ENCODE results near the gene KDSR.
A peak's percentile ranks its signal among the peaks of the same experiment; 100 is the strongest.

Gene KDSR

DNA sequence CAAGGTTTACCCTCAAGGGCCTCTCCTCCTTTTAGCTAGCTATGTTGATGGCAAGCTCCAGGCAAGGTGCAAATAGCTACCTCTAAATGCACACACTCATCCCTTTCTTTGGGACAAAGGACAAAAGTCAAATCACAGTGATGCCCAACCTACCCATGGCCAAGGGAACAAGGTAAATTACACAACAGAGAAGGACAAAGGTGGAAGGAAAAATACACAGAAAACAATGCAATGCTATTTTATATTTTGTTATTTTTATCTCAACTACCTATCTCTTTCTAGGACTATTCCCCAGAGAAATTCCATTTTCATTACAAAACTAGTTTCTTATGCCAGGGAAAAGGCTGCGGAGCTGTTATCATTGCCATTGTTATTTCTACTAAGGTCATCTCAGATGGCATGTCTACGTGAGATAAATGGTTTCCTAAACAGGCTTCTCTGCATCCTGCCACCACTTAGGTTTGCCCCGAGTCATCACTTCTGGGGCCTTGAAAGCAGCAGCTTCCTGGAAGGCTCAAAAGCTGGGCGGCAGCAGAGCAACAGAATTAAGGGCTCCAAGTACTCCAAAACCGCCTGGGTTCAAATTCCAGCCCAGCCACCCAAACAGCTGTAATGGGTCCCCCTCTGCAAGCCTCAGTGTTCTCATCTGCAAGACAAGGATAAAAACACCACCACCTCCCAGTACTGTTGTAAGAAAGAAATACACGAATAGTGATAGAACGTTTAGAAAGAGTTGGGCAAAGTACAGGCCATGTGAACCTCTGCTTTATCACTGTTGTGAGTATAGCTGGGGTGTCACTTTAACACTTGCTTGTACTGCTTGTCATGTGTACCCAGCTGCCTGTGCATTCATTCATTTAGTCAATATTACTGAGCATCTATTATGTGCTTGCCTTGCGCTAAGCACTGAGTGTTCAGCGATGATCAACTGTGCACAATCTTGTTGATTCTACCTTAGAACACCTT lies 68.3 kb downstream of the KDSR start:
- peaks cover 98% of the 10 kb centered on the region for H3K79me2 ChIP-seq (ENCODE audit: insufficient read depth, low read length)

DNA sequence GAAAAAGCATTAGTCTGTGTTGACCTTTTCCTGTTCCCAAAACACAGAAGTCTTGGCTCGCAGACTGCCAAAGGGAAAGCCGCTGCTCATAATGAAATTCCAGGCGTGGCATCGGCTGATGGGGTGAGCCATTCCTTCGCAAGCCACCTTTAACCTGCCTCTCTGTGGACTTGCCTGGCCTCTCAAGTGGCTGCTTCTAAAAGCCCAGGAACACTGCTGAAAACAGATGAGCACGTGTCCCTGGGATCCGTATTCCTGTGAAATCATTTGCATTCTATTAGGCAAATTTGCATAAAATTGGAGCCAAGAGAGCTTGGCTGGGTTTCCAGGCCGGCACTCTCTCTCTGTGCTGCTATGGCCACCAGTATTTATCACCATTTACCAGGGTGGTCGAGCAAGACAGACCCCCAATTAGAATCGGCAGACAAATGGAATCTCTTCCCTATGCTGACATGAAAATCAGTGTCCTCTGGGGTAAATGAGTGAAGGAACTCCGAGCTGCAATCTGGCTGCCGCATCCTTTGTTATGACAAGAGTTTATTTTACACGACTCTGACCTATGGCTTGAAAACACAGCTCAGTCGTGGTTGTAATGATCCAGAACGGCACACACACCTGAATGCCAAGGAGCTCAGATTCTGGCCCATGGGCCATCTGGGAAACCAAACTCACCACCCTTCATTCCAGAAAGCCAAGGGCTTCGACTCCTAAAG lies 69.2 kb downstream of the KDSR start:
- H3K4me3 ChIP-seq (ENCODE audit: low read depth, low read length, poor library complexity, severe bottlenecking), result no peak overlapping the region
- H3K36me3 ChIP-seq (ENCODE audit: insufficient read depth, low read length), result peaks cover 98% of the 10 kb centered on the region
- no peak overlapping the region for H3K27ac ChIP-seq (ENCODE audit: low read depth, low read length, poor library complexity, severe bottlenecking)
- peaks cover 98% of the 10 kb centered on the region for H3K79me2 ChIP-seq (ENCODE audit: insufficient read depth, low read length)
- no peak overlapping the region; the same call in 1 of the 2 replicates for H3K4me2 ChIP-seq (ENCODE audit: low read length)
- H3K27me3 ChIP-seq (ENCODE audit: insufficient read depth, low read length), result no peaks in the 10 kb centered on the region
- no peaks in the 10 kb centered on the region for H3K9me2 ChIP-seq (ENCODE audit: low read depth, low read length)
- no peaks in the 10 kb centered on the region for H3F3A ChIP-seq (ENCODE audit: insufficient read depth, low read length)
- no peak overlapping the region for H3K9ac ChIP-seq (ENCODE audit: low read length)
- TF ChIP-seq, protein P1, sequence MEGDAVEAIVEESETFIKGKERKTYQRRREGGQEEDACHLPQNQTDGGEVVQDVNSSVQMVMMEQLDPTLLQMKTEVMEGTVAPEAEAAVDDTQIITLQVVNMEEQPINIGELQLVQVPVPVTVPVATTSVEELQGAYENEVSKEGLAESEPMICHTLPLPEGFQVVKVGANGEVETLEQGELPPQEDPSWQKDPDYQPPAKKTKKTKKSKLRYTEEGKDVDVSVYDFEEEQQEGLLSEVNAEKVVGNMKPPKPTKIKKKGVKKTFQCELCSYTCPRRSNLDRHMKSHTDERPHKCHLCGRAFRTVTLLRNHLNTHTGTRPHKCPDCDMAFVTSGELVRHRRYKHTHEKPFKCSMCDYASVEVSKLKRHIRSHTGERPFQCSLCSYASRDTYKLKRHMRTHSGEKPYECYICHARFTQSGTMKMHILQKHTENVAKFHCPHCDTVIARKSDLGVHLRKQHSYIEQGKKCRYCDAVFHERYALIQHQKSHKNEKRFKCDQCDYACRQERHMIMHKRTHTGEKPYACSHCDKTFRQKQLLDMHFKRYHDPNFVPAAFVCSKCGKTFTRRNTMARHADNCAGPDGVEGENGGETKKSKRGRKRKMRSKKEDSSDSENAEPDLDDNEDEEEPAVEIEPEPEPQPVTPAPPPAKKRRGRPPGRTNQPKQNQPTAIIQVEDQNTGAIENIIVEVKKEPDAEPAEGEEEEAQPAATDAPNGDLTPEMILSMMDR (IDR thresholded peaks at IDR 0.05; ENCODE audit: low read length), result no peak
- no peak for TF ChIP-seq EZH2 (IDR thresholded peaks at IDR 0.05; ENCODE audit: borderline replicate concordance, low read length)
- H2AFZ ChIP-seq (ENCODE audit: low read length), result no peak overlapping the region
- H4K20me1 ChIP-seq (ENCODE audit: insufficient read depth, low read length), result no peaks in the 10 kb centered on the region
- H3K4me1 ChIP-seq (ENCODE audit: insufficient read depth, low read length, severe bottlenecking), result peaks cover 96% of the 10 kb centered on the region
- no peaks in the 10 kb centered on the region for H3K9me3 ChIP-seq (ENCODE audit: low read length)

More for the DNA sequence above, 68.3 kb downstream of the KDSR start:
- H3F3A ChIP-seq (ENCODE audit: insufficient read depth, low read length), result no peaks in the 10 kb centered on the region
- no peak overlapping the region for H2AFZ ChIP-seq (ENCODE audit: low read length)
- no peaks in the 10 kb centered on the region for H3K9me3 ChIP-seq (ENCODE audit: low read length)
- H3K9ac ChIP-seq (ENCODE audit: low read length), result no peak overlapping the region
- no peaks in the 10 kb centered on the region for H3K9me2 ChIP-seq (ENCODE audit: low read depth, low read length)
- no peak overlapping the region for H3K4me3 ChIP-seq (ENCODE audit: low read depth, low read length, poor library complexity, severe bottlenecking)
- peaks cover 98% of the 10 kb centered on the region for H3K36me3 ChIP-seq (ENCODE audit: insufficient read depth, low read length)
- H3K4me2 ChIP-seq (ENCODE audit: low read length), result no peak overlapping the region; the same call in 1 of the 2 replicates
- no peaks in the 10 kb centered on the region for H3K27me3 ChIP-seq (ENCODE audit: insufficient read depth, low read length)
- H3K27ac ChIP-seq (ENCODE audit: low read depth, low read length, poor library complexity, severe bottlenecking), result no peak overlapping the region
- peaks cover 96% of the 10 kb centered on the region for H3K4me1 ChIP-seq (ENCODE audit: insufficient read depth, low read length, severe bottlenecking)
- no peaks in the 10 kb centered on the region for H4K20me1 ChIP-seq (ENCODE audit: insufficient read depth, low read length)
- TF ChIP-seq EZH2 (IDR thresholded peaks at IDR 0.05; ENCODE audit: borderline replicate concordance, low read length), result no peak
- TF ChIP-seq, protein P1 (IDR thresholded peaks at IDR 0.05; ENCODE audit: low read length), result no peak

DNA sequence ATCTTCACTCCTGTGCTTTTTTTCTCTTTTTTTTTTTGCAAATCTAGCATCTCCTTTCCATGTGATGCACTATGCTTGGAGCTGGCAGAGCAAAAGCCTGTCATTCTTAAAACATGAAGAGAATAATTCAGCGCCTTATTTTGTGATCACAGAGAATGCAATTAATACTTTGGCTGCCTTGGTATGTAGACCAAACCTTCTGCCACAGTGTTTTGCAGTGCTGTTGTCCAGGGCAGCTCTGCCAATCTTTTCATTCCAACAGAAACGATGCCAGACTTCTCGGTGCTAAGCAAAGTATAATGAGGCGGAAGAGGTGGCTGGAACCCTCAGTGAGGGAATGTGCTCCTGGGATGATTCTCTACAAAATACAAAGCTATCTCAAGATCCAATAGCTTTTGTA lies 73.1 kb downstream of the KDSR start:
- Histone ChIP-seq H3K4me3 (ENCODE audit: low read depth, low read length, poor library complexity, severe bottlenecking) (peak overlapping the region; percentile 10), H3F3A (ENCODE audit: insufficient read depth, low read length) (no peaks in the 10 kb centered on the region), H2AFZ (ENCODE audit: low read length) (no peak overlapping the region), H3K9me2 (ENCODE audit: low read depth, low read length) (no peaks in the 10 kb centered on the region), H3K36me3 (ENCODE audit: insufficient read depth, low read length) (peaks cover 98% of the 10 kb centered on the region), H3K79me2 (ENCODE audit: insufficient read depth, low read length) (peaks cover 98% of the 10 kb centered on the region), H4K20me1 (ENCODE audit: insufficient read depth, low read length) (no peaks in the 10 kb centered on the region), H3K4me2 (ENCODE audit: low read length) (peak overlapping the region; percentile 57; the same call in 1 of the 2 replicates), H3K27me3 (ENCODE audit: insufficient read depth, low read length) (no peaks in the 10 kb centered on the region), H3K4me1 (ENCODE audit: insufficient read depth, low read length, severe bottlenecking) (peaks cover 98% of the 10 kb centered on the region), H3K27ac (ENCODE audit: low read depth, low read length, poor library complexity, severe bottlenecking) (peak overlapping the region; percentile 78), H3K9ac (ENCODE audit: low read length) (no peak overlapping the region; the same call in 1 of the 2 replicates), H3K9me3 (ENCODE audit: low read length) (no peaks in the 10 kb centered on the region)
- no peak for TF ChIP-seq EZH2 (IDR thresholded peaks at IDR 0.05; ENCODE audit: borderline replicate concordance, low read length)
- TF ChIP-seq, protein P1 (IDR thresholded peaks at IDR 0.05; ENCODE audit: low read length), result no peak

All from OCI-LY1 (cell line).